ENCODE results near the gene RAI14. TPM values are rescaled to one million over a fixed set of nuclear protein-coding genes. Genes with fewer than 3 reads are reported as not detected.
"Not testable (repeated sequence)": the region's sequence is repeated elsewhere in the genome, so short reads cannot be mapped to it uniquely, and the experiment has no call there.

The RAI14 gene
- total and polyA plus RNA-seq, 11 donors = 1.7 to 34.3 (median 10.7) TPM

- Histone ChIP-seq H3K9me3 (no peaks in the 10 kb centered on the region), H3K27me3 (no peaks in the 10 kb centered on the region), H3K4me1 (peaks cover 0 to 15% (median 8%) of the 10 kb centered on the region in 12 donors), H3K27ac (no peak overlapping the region), H3K36me3 (peaks cover 0 to 2% (median 0%) of the 10 kb centered on the region in 9 donors), H3K4me3 (no peak overlapping the region)
- no peak for TF ChIP-seq CTCF (IDR thresholded peaks at IDR 0.05)
- TF ChIP-seq POLR2A (IDR thresholded peaks at IDR 0.05) = no peak
- ATAC-seq (no peak), DNase-seq (no peak)
- WGBS, 4 donors = 84 to 90% (median 87%) methylated on average over 9 of the region's 9 CpGs
- intact Hi-C loops (cut with DNase I) = no loop called here
Observed at GRCh38 chr5:34699155-34700077, 43.3 kb downstream of the RAI14 start.

- TF ChIP-seq CTCF (IDR thresholded peaks at IDR 0.05) (no peak), POLR2A (IDR thresholded peaks at IDR 0.05) (no peak)
- 90 to 99% (median 96%) methylated on average over 2 of the region's 2 CpGs for WGBS, 4 donors
- no peak for ATAC-seq
- intact Hi-C loops (cut with DNase I) = no loop called here
- no peak for DNase-seq
- Histone ChIP-seq H3K27me3 (no peaks in the 10 kb centered on the region), H3K9me3 (no peaks in the 10 kb centered on the region), H3K4me3 (no peak overlapping the region), H3K27ac (no peak overlapping the region), H3K36me3 (peaks cover 0 to 2% (median 0%) of the 10 kb centered on the region in 9 donors), H3K4me1 (peaks cover 0 to 9% (median 6%) of the 10 kb centered on the region in 12 donors)
Observed at GRCh38 chr5:34700078-34700452, 43.9 kb downstream of the RAI14 start.

- intact Hi-C loops (cut with DNase I); H3K4me3 ChIP-seq; H3K36me3 ChIP-seq; H3K9me3 ChIP-seq; H3K4me1 ChIP-seq; H3K27ac ChIP-seq; DNase-seq; H3K27me3 ChIP-seq; ATAC-seq: not testable (repeated sequence)
- WGBS, 4 donors = 95 to 99% (median 97%) methylated on average over 2 of the region's 2 CpGs
Observed at GRCh38 chr5:34701442-34701841, 45.3 kb downstream of the RAI14 start.

GRCh38 chr5:34703767-34704713, 47.9 kb downstream of the RAI14 start:
- Histone ChIP-seq H3K36me3 (peaks cover 0 to 2% (median 0%) of the 10 kb centered on the region in 9 donors), H3K4me3 (no peak overlapping the region), H3K27me3 (no peaks in the 10 kb centered on the region), H3K27ac (no peak overlapping the region), H3K9me3 (no peaks in the 10 kb centered on the region), H3K4me1 (peaks cover 0 to 16% (median 4%) of the 10 kb centered on the region in 12 donors)
- intact Hi-C loops (cut with DNase I) = no loop called here
- DNase-seq = no peak
- 90 to 92% (median 91%) methylated on average over 10 of the region's 10 CpGs for WGBS, 4 donors
- TF ChIP-seq CTCF (IDR thresholded peaks at IDR 0.05) (no peak), POLR2A (IDR thresholded peaks at IDR 0.05) (no peak)
- ATAC-seq = no peak

All from heart left ventricle (tissue), 16 donors.